GM12801 (cell line): Measurements from ENCODE around the gene EGFLAM.

Source experiments
- TF ChIP-seq, protein P1 (sequence below): IDR thresholded peaks from one replicate; pipeline ENCODE4 v1.5.1; 2011; ENCODE audit warnings: control low read depth; ENCODE audit not compliant: insufficient read length; ENCODE audit errors: extremely low read depth

The EGFLAM gene

DNA sequence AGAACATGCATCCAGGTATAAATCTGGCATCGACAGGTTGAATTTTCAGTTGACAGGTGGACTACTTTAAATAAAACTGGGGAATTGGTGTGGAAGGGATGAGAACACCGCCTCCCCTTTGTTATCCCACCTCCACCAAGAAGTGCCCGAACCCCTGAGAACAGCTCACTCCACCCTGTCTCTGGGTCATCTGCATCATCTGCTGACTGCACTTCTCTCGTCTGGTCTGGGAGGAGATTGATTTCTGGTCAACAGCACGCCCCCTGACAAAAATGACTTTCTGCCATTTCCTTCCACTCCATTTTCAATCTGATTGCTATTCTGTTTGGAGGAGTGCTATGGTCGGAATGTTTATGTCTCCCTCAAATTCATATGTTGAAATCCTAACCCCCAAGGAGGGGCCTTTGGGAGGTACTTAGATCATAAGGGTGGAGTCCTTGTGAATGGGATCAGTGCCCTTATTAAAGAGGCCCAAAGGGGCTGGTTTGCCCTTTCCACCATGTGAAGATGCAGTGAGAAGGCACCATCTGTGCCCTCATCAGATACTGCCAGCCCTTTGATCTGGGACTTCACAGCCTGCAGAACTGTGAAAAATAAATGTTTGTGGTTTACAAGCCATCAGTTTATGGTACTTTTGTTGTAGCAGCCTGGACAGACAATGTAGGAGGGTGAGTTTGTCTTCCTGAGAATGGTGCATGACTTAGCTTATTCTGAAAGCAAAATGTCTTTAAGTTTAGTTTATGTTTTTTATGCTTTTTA, 145.7 kb downstream of the EGFLAM start:
- TF ChIP-seq, protein P1, sequence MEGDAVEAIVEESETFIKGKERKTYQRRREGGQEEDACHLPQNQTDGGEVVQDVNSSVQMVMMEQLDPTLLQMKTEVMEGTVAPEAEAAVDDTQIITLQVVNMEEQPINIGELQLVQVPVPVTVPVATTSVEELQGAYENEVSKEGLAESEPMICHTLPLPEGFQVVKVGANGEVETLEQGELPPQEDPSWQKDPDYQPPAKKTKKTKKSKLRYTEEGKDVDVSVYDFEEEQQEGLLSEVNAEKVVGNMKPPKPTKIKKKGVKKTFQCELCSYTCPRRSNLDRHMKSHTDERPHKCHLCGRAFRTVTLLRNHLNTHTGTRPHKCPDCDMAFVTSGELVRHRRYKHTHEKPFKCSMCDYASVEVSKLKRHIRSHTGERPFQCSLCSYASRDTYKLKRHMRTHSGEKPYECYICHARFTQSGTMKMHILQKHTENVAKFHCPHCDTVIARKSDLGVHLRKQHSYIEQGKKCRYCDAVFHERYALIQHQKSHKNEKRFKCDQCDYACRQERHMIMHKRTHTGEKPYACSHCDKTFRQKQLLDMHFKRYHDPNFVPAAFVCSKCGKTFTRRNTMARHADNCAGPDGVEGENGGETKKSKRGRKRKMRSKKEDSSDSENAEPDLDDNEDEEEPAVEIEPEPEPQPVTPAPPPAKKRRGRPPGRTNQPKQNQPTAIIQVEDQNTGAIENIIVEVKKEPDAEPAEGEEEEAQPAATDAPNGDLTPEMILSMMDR = no peak

DNA sequence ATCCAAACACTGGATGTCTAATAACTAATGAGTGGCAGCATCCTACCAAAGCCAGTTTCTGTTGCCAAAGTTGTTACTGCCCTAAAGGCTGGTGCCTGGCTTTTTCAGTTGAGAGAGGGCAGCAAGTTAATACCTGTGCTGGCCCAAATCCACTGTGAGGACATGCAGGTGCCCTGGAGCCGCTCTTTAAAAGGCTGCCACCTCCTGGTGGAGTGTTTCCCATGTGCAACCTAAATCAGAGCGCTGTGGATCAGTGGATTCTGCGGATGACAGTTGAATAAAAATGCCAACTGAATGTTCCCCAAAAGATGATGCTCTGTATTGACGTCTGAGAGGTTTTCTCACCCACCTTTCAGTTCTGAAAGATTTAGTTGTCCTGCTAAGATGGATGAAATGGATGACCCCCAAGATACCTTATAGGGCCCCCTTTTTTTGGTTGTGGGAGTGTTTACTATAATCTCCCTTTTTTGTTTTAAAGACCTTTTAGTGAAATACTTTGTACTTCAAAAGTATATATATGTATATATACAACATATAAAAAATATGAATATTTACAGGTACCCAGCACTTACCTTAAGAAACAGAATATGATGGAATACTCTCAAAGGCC, 146.4 kb downstream of the EGFLAM start:
- TF ChIP-seq, protein P1 = no peak

DNA sequence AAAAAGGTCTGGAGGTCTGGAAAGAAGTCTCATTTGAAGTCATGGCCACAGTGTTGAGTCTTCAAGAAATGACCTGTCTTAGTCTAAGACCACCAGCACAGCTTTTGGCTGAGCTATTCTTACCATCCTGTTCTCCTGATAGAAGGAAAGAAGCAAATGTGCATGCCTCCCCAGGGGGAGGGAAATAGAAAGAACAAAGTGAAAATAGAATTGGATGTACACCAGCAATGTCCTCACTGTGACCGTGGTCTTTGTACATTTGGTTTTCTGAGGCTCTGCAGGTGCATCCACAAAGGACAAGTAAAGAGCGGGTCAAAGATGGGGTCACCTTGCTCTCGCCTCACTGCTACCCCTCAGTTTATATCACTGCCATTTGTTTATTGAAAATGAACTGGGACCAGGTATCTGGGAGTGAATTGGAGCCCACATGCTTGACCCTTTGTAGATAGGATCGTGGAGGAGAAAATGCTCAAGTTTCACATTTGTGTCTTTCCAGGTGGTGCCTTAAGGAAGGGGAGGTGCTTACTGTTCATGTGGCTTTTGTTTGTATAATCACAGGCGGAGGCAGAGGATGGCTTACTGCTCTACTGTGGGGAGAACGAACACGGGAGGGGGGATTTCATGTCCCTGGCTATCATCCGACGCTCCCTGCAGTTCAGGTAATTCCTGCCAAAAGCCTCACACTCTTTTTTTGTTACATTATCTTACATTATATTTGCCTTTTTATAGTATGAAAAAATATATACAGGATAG, 150.3 kb downstream of the EGFLAM start:
- TF ChIP-seq, protein P1 = no peak

DNA sequence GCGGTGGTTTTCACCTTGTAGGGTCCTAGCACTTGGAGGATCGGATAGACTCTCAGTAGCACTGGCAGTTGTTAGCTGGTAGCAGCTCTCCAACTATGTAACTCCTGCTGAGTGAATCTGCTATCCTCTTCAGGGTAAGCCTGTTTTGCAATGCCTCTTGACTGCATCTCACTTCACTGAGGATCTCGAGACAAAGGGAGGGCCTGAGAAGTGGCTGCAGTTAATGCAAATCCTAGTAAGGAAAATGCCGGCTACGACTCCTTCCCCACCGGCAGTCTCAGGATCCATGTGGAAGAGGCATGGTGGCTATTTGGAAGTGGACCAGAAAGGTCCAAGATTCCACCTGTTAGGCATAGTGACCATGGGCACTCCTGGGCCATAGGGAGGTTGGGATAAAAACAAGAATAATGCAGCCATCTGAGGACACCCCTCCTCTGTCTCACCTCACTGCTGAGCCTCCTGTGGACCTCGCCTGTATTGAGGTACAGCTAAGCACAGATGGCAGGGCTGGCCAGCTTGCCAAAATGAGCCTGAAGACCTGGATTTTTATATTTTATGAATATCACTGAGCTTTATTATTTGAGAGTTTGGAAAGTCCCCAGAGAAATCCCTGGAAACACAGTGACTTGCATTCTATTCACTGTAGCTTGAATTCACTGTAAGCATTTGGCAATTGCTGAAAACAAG, 152.1 kb downstream of the EGFLAM start:
- TF ChIP-seq, protein P1 = no peak

DNA sequence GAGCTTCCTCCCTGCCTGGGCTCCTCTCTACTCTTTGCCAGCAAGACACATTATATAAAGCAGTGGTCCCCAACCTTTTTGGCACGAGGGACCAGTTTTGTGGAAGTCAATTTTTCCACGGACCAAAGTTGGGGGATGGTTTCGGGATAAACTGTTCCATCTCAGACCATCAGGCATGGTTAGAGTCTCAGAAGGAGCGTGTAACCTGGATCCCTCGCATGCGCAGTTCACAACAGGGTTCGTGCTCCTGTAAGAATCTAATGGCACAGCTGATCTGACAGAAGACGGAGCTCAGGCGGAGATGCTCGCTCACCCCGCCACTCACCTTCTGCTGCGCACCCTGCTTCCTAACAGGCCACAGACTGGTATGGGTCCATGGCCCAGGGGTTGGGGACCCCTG, 155.3 kb downstream of the EGFLAM start:
- TF ChIP-seq, protein P1 = no peak

DNA sequence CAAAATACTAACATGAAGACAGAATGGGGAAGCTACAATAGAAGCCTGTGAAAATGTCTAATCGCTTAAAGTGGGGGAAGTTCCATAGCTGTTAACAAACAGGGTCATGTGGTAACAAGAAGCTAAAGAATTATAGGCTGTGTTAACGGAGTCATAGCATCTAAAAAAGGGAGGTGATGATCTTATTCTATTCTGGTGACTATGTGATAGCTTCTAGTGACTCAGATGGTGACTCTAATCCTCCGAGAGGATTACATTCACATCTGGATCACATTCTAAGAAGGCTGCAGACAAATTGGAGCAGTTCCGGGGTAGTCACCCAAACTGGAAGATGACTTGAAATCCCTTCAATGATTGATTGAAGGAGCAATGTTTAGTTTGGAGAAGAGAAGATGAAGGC, 156.0 kb downstream of the EGFLAM start:
- TF ChIP-seq, protein P1 = no peak

DNA sequence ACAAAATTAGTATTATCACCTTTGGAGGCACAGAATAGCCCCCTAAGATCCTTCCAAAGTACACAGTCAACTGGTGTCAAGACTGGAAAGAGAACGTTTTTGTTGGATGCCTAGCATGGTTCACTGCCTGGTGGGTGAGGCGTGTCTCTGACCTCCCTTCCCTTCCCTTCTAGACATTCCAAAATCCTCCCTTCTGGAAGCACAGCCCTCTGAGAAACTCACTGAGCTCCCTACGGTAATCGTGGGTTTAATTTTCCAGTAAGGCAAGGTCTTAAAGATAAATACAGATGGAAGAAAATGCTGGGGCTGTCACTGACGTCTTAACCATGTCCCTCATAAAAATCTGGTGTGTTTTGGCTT, 159.3 kb downstream of the EGFLAM start:
- TF ChIP-seq, protein P1 = no peak
